Upper lobe of right lung (tissue), 1 donor: Measurements from ENCODE around the gene SYNRG. TPM values are rescaled to one million over a fixed set of nuclear protein-coding genes. Genes with fewer than 3 reads are reported as not detected.

Experiments
- ATAC-seq: fragments of 200-7000 bp; cut with Tn5 transposase; one replicate; pipeline ENCODE4 v1.9.1; 2020; ENCODE audit warnings: mild to moderate bottlenecking, moderate library complexity
- DNase-seq: peaks from one replicate; pipeline ENCODE4 v3.0.0-alpha.2; 2020
- H3K27ac ChIP-seq: fragments of 200-600 bp; one replicate; pipeline ENCODE4 v1.8.0; 2022
- H3K27me3 ChIP-seq: fragments of 200-600 bp; one replicate; pipeline ENCODE4 v1.8.0; 2022; ENCODE audit warnings: mild to moderate bottlenecking
- H3K36me3 ChIP-seq: fragments of 200-600 bp; one replicate; pipeline ENCODE4 v1.8.0; 2022
- H3K4me1 ChIP-seq: fragments of 200-600 bp; one replicate; pipeline ENCODE4 v1.8.0; 2022
- H3K4me3 ChIP-seq: fragments of 200-600 bp; one replicate; pipeline ENCODE4 v1.8.0; 2022; ENCODE audit warnings: mild to moderate bottlenecking
- H3K9me3 ChIP-seq: fragments of 200-600 bp; one replicate; pipeline ENCODE4 v1.8.0; 2022
- CTCF ChIP-seq: fragments of 200-600 bp; IDR thresholded peaks from one replicate; pipeline ENCODE4 v1.8.0; 2022; ENCODE audit warnings: antibody characterized with exemption
- intact Hi-C: fragments of 100-400 bp; cut with DNase I; formaldehyde crosslinking; loops from one replicate; pipeline ENCODE4 v1.11.0; 2022
- microRNA-seq: library from miRNA; unstranded; fragments of <30 nt; microRNA quantifications from one replicate; pipeline ENCODE4 v1.2.0, GENCODE V29; 2020; ENCODE audit warnings: borderline microRNAs expressed
- total RNA-seq: library from RNA; stranded (reverse); fragmentation: NEBNext Ultra II Directional; extraction: Animal tissue kit (Norgen Biotek cat#: 25700); gene quantifications from one replicate; pipeline ENCODE4 v1.2.1, GENCODE V29; 2021
- donor health status: DM: no; HTN: yes; CAD: no; lungs with severe emphysema.

SYNRG gene
- total RNA-seq, 1 donor from 2014 or later, result 50.0 TPM

- peaks cover 76% of the 10 kb centered on the region for H3K36me3 ChIP-seq
- no peak overlapping the region for H3K4me3 ChIP-seq
- H3K27ac ChIP-seq, result no peak overlapping the region
- no peaks in the 10 kb centered on the region for H3K9me3 ChIP-seq
- DNase-seq (no peak), ATAC-seq (no peak)
- intact Hi-C loops, result no loop called here
- no peaks in the 10 kb centered on the region for H3K4me1 ChIP-seq
- no peak for TF ChIP-seq CTCF
- H3K27me3 ChIP-seq, result no peaks in the 10 kb centered on the region
Measured at GRCh38 chr17:37466471-37466870, 142.7 kb downstream of the SYNRG start.

GRCh38 chr17:37465069-37465616 lies 144.1 kb downstream of the SYNRG start:
- ATAC-seq (no peak), DNase-seq (no peak)
- H3K4me3 ChIP-seq, result no peak overlapping the region
- peaks cover 74% of the 10 kb centered on the region for H3K36me3 ChIP-seq
- H3K4me1 ChIP-seq, result no peaks in the 10 kb centered on the region
- intact Hi-C loops, result no loop called here
- H3K27ac ChIP-seq, result no peak overlapping the region
- no peaks in the 10 kb centered on the region for H3K9me3 ChIP-seq
- no peak for TF ChIP-seq CTCF
- H3K27me3 ChIP-seq, result no peaks in the 10 kb centered on the region

Small RNAs within 50 kb of the gene (microRNA-seq; reads per million reads assigned to microRNA genes)
- gene MIR378J, result not detected

Other genes with a start within 250 kb of the SYNRG start
- gene C17orf78, start 233.4 kb downstream of the SYNRG start, total RNA-seq, result not detected
- gene ACACA, start 202.6 kb downstream of the SYNRG start, total RNA-seq, result 110 TPM
- 21.4 TPM for gene TADA2A, start 202.5 kb downstream of the SYNRG start, total RNA-seq
- gene DUSP14, start 119.5 kb downstream of the SYNRG start, total RNA-seq, result 9.0 TPM
- gene DDX52, start 34.0 kb upstream of the SYNRG start, total RNA-seq, result 20.9 TPM
- gene HNF1B, start 135.6 kb upstream of the SYNRG start, total RNA-seq, result 19.8 TPM